ENCODE measurements around the gene GBP4. TPM values are rescaled to one million over a fixed set of nuclear protein-coding genes. Genes with fewer than 3 reads are reported as not detected.

The GBP4 gene
- total RNA-seq, 2 donors from 2014 or later = 6.0 to 6.1 TPM

DNA sequence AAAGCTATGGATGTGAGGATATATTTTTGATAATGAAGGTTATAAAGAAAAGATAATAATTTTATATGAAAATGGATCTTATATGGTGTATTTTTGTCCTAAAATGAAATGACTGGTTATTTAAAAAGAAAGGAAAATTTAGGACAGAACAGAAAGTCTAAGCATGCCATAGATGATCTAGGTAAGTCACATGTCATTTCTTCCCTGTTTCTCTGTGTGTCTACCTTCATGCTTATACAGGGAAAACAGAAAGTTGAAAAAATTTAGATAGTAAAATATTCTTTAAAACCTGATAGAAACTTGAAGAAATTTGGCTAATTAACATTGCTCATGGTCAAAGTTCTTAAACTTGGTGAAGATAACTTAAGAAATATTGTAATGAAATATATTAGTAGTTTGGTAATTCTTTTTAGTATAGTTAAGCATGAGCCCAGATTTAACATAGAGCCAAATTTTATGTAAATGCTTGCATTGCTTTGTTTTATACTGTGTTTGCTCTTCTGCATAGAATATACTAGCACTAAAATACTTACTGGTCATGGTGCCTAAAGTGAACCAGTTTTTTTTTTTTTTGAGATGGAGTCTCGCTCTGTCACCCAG lies 12.4 kb upstream of the GBP4 start:
- TF ChIP-seq POLR2AphosphoS5 (IDR thresholded peaks at IDR 0.05) (no peak), POLR2A (IDR thresholded peaks at IDR 0.05) (no peak)
- TF ChIP-seq, protein P1, sequence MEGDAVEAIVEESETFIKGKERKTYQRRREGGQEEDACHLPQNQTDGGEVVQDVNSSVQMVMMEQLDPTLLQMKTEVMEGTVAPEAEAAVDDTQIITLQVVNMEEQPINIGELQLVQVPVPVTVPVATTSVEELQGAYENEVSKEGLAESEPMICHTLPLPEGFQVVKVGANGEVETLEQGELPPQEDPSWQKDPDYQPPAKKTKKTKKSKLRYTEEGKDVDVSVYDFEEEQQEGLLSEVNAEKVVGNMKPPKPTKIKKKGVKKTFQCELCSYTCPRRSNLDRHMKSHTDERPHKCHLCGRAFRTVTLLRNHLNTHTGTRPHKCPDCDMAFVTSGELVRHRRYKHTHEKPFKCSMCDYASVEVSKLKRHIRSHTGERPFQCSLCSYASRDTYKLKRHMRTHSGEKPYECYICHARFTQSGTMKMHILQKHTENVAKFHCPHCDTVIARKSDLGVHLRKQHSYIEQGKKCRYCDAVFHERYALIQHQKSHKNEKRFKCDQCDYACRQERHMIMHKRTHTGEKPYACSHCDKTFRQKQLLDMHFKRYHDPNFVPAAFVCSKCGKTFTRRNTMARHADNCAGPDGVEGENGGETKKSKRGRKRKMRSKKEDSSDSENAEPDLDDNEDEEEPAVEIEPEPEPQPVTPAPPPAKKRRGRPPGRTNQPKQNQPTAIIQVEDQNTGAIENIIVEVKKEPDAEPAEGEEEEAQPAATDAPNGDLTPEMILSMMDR (IDR thresholded peaks at IDR 0.05) = no peak
- DNase-seq (ENCODE audit: low spot score) = no peak
- Histone ChIP-seq H3K4me3 (no peak overlapping the region), H3K27me3 (replicated peaks; ENCODE audit: insufficient read depth) (no peaks in the 10 kb centered on the region), H3K36me3 (no peaks in the 10 kb centered on the region), H3K27ac (no peak overlapping the region), H3K4me1 (replicated peaks) (no peaks in the 10 kb centered on the region), H3K9me3 (no peaks in the 10 kb centered on the region)
- intact Hi-C loops (cut with DNase I) = no loop called here
- 87% methylated on average over 1 of the region's 1 CpG for WGBS

DNA sequence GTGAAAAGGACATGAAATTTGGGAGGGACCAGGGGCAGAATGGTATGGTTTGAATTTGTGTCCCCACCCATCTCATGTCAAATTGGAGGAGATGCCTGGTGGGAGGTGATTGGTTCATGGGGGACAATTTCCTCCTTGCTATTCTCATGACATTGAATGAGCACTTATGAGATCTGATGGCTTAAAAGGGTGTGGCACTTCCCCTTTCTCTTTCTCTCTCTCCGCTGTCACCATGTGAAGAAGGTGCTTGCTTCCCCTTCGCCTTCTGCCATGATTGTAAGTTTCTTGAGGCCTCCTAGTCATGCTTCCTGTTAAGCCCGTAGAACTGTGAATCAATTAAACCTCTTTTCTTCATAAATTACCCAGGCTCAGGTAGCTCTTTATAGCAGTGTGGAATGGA lies 7.6 kb upstream of the GBP4 start:
- TF ChIP-seq POLR2AphosphoS5 (IDR thresholded peaks at IDR 0.05) (no peak), POLR2A (IDR thresholded peaks at IDR 0.05) (no peak)
- TF ChIP-seq, protein P1 (IDR thresholded peaks at IDR 0.05) = no peak
- Histone ChIP-seq H3K27me3 (replicated peaks; ENCODE audit: insufficient read depth) (no peaks in the 10 kb centered on the region), H3K9me3 (no peaks in the 10 kb centered on the region), H3K27ac (no peak overlapping the region), H3K4me3 (no peak overlapping the region), H3K4me1 (replicated peaks) (no peaks in the 10 kb centered on the region), H3K36me3 (no peaks in the 10 kb centered on the region)
- 93% methylated on average over 3 of the region's 3 CpGs for WGBS
- no peak for DNase-seq (ENCODE audit: low spot score)
- intact Hi-C loops (cut with DNase I) = no loop called here

DNA sequence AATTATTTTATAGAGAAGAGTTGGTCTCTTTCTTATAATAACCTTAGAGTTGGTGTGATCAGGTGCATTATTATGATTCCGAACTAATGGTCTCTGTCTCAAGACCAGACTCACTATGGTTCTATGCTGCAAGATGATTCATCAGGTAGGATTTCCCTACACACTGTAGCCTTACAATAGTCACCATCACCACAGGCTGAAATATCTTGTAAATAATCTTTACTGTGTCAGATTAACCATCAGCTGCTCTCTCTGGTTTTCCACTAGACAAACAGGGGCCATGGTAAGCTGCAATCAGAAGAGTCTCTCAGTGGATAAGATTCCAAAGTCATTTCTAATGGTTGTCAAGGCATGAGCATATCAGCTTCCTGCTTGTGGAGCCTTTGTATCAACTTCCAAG lies 4.4 kb upstream of the GBP4 start:
- intact Hi-C loops (cut with DNase I) = no loop called here
- TF ChIP-seq POLR2AphosphoS5 (IDR thresholded peaks at IDR 0.05) (no peak), POLR2A (IDR thresholded peaks at IDR 0.05) (no peak)
- TF ChIP-seq, protein P1 (IDR thresholded peaks at IDR 0.05) = no peak
- DNase-seq (ENCODE audit: low spot score) = no peak
- H3K27me3 ChIP-seq (replicated peaks; ENCODE audit: insufficient read depth) = no peaks in the 10 kb centered on the region
- no peaks in the 10 kb centered on the region for H3K36me3 ChIP-seq
- no peak overlapping the region for H3K27ac ChIP-seq
- whole genome bisulfite sequencing = 88% methylated on average over 1 of the region's 1 CpG
- no peaks in the 10 kb centered on the region for H3K9me3 ChIP-seq
- no peaks in the 10 kb centered on the region for H3K4me1 ChIP-seq (replicated peaks)
- H3K4me3 ChIP-seq = no peak overlapping the region

DNA sequence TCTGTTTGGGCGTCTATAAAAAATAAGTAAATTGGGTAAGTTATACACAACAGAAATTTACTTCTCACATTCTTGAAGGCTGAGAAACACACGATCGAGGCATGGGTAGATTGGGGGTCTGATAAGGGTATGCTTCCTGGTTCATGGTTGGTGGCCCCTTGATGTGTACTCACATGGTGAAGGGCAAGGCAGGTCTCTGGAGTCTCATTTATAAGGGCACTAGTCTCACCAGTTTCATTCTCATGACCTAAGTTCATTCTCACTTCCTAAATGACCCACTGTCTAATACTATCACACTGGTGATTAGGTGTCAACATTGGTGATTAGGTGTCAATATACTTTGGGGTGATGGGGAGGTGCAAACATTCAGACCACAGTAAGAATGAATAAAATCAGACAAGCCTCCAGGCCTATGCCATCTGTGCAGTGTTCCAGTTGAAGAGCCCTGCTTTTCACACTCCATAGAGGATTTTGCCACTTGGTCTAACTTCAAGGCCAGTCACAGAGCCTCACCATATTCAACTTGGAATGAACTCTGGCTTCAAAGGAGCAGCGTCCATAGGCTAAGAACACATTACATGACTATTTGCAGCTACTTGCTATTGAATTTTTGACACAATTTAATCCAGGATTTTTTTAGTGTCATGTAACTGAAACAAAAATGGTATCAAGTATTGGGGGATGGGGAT lies 2.5 kb upstream of the GBP4 start:
- TF ChIP-seq POLR2A (IDR thresholded peaks at IDR 0.05) (no peak), POLR2AphosphoS5 (IDR thresholded peaks at IDR 0.05) (no peak)
- TF ChIP-seq, protein P1 (IDR thresholded peaks at IDR 0.05) = no peak
- H3K27ac ChIP-seq = no peak overlapping the region
- no peak overlapping the region for H3K4me3 ChIP-seq
- WGBS = 62% methylated on average over 4 of the region's 4 CpGs
- no peaks in the 10 kb centered on the region for H3K36me3 ChIP-seq
- no peaks in the 10 kb centered on the region for H3K4me1 ChIP-seq (replicated peaks)
- intact Hi-C loops (cut with DNase I) = no loop called here
- no peak for DNase-seq (ENCODE audit: low spot score)
- no peaks in the 10 kb centered on the region for H3K9me3 ChIP-seq
- H3K27me3 ChIP-seq (replicated peaks; ENCODE audit: insufficient read depth) = no peaks in the 10 kb centered on the region

DNA sequence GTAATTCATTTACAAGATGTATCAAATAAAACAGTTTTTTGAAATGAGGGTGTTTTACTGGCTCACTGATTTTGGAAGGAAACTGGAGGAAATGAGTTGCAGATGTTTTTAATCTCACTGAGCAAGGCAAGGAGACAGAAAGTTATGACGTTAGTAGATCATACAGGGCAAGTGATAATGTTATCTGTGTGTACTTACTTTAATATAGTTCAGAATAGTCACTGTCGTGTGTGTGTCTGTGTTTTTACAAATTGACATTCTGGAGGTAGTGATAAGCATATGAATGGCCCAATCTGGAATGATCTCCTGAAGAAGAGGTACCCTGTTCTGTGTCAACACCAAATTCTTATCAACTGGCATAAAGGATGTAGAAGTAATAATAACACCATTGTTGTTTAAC lies 1.9 kb upstream of the GBP4 start:
- no peak for DNase-seq (ENCODE audit: low spot score)
- Histone ChIP-seq H3K27me3 (replicated peaks; ENCODE audit: insufficient read depth) (no peaks in the 10 kb centered on the region), H3K36me3 (no peaks in the 10 kb centered on the region), H3K9me3 (no peaks in the 10 kb centered on the region), H3K4me3 (no peak overlapping the region), H3K27ac (no peak overlapping the region), H3K4me1 (replicated peaks) (no peaks in the 10 kb centered on the region)
- WGBS = 10% methylated on average over 2 of the region's 2 CpGs
- intact Hi-C loops (cut with DNase I) = no loop called here
- TF ChIP-seq, protein P1 (IDR thresholded peaks at IDR 0.05) = no peak
- no peak for TF ChIP-seq POLR2A (IDR thresholded peaks at IDR 0.05)
- no peak for TF ChIP-seq POLR2AphosphoS5 (IDR thresholded peaks at IDR 0.05)

Measured in prostate gland (tissue), 2 donors.